Heart right ventricle (tissue), 16 donors: ENCODE measurements around the gene SLC28A3. TPM values are rescaled to one million over a fixed set of nuclear protein-coding genes. Genes with fewer than 3 reads are reported as not detected.

Experiments
- ATAC-seq, 8 donors: fragments of 200-7000 bp; cut with Tn5 transposase; one replicate each; pipeline ENCODE4 v1.9.1; 2020; ENCODE audit warnings: mild to moderate bottlenecking in 8 of 8, moderate library complexity in 8 of 8, moderate number of reproducible peaks in 1 of 8
- DNase-seq, 2 donors: peaks; one replicate each; pipeline ENCODE4 v3.0.0-alpha.2; 2020
- H3K27ac ChIP-seq, 10 donors: fragments of 200-600 bp; sonication (generic) in 2 of 10; one replicate each; pipeline versions ENCODE4 v1.5.0 to v1.8.0; 2020 to 2022; ENCODE audit warnings: mild to moderate bottlenecking in 3 of 10
- H3K27me3 ChIP-seq, 7 donors: fragments of 200-600 bp; one replicate each; pipeline ENCODE4 v1.8.0; 2021 to 2022; ENCODE audit warnings: mild to moderate bottlenecking in 2 of 7
- H3K36me3 ChIP-seq, 9 donors: fragments of 200-600 bp; sonication (generic) in 1 of 9; one replicate each; pipeline versions ENCODE4 v1.5.0 to v1.8.0; 2020 to 2022; ENCODE audit warnings: mild to moderate bottlenecking in 2 of 9
- H3K4me1 ChIP-seq, 9 donors: fragments of 200-600 bp; sonication (generic) in 1 of 9; one replicate each; pipeline versions ENCODE4 v1.5.0 to v1.8.0; 2020 to 2022; ENCODE audit warnings: mild to moderate bottlenecking in 4 of 9
- H3K4me3 ChIP-seq, 10 donors: fragments of 200-600 bp; sonication (generic) in 2 of 10; one replicate each; pipeline versions ENCODE4 v1.5.0 to v1.8.0; 2020 to 2022; ENCODE audit warnings: mild to moderate bottlenecking in 7 of 10, moderate library complexity in 2 of 10
- H3K9me3 ChIP-seq, 11 donors: fragments of 200-600 bp in 10 of 11; sonication (generic) in 2 of 11; one replicate each; pipeline versions ENCODE4 v1.5.0 to v1.8.0; 2013 to 2022; ENCODE audit warnings: mild to moderate bottlenecking in 2 of 11, control low read depth in 1 of 11, moderate library complexity in 1 of 11
- WGBS, 2 donors: extraction: QIAGEN DNeasy Blood & Tissue Kit; methylation state at CpG; one replicate each; pipeline ENCODE4 v1.1.7; 2013; ENCODE audit warnings: inconsistent platforms in 1 of 2; 5-methylcytosine and 5-hydroxymethylcytosine counted together
- intact Hi-C, 10 donors: fragments of 100-400 bp; cut with DNase I; formaldehyde crosslinking; loops; one replicate each; pipeline versions ENCODE4 v1.11.1 to v1.14.2; 2022
- polyA plus RNA-seq, 2 donors: library from polyadenylated mRNA; stranded (reverse); fragments of 200-250 nt; gene quantifications; one replicate each; pipeline ENCODE4 v1.2.3, GENCODE V29; 2013
- total RNA-seq, 10 donors: library from RNA; stranded (reverse); fragmentation: NEBNext Ultra II Directional in 3 of 10; extraction: Animal tissue kit (Norgen Biotek cat#: 25700) in 3 of 10; gene quantifications; one replicate each; pipeline versions ENCODE4 v1.2.1 to v1.2.4, GENCODE V29; 2021 to 2023
- TF ChIP-seq, protein P1 (sequence below), 9 donors: fragments of 200-600 bp; sonication (generic) in 2 of 9; IDR thresholded peaks; one replicate each; pipeline versions ENCODE4 v1.5.0 to v1.8.0; 2021 to 2022; ENCODE audit warnings: antibody characterized with exemption in 9 of 9, mild to moderate bottlenecking in 5 of 9, moderate library complexity in 1 of 9
- donor health status: Arrhythmogenic right ventricular cardiomyopathy.
- donor health status: ischemic (EF 13 %, LVEDD 7.1; RV severe dilation, severe dysfunction).
- donor health status: healthy with polysubstance abuse.
- donor health status: DM: no; HTN: yes; CAD: no.
- donor health status: DM: no; HTN: no; CAD: no.
- donor health status: ischemic (EF 25% LVEDD 6.9; RV normal size, moderate dysfunction).
- donor health status: ischemic (EF 25% LVEDD 5.7; RV mildly dilated, moderate dysfunction).
- donor health status: healthy.
- donor health status: DM: yes; HTN: yes; CAD: no.
- donor health status: Ischemic cardiomyopathy.
- donor health status: ischemic (EF 35%, LVEDD 5.7; RV mildly dilated, moderate dysfunction).
- donor health status: nonischemic (EF 11% LVEDD 7.7; RV severe dilation, severe dysfunction).
- donor health status: DM: yes; HTN: yes; CAD: no.
- donor health status: PGD.
- donor health status: ischemic (EF 29% LVEDD 5.4; RV normal size, mild dysfunction).
- donor health status: nonischemic (EF 23%, LVEDD 6.1; RV moderate dilation, normal function).

Gene SLC28A3
- total and polyA plus RNA-seq, 12 donors, result 0.01 to 0.65 (median 0.18) TPM; not detected in 1

DNA sequence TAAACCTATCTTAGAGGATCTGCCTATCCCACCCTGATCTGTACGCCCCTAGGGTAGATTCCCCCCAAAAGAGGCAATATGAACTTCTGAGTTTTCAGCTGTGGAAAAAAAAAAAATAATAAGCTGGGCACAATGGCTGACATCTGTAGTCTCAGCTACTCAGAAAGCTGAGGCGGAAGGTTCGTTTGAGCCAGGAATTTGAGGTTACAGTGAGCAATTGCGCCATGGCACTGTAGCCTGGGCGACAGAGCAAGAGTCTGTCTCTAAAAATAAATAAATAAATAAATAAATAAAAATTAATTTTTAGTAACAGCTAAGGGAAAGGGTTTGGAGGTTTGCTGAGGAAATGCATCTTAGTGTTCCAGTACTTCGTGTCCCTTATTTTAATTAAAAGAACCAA is 21.1 kb upstream of the SLC28A3 start:
- DNase-seq (no peak), ATAC-seq (peak in 1 of 8 donors; percentile 69)
- no peaks in the 10 kb centered on the region for H3K27me3 ChIP-seq
- H3K4me3 ChIP-seq, result no peak overlapping the region
- TF ChIP-seq, protein P1, sequence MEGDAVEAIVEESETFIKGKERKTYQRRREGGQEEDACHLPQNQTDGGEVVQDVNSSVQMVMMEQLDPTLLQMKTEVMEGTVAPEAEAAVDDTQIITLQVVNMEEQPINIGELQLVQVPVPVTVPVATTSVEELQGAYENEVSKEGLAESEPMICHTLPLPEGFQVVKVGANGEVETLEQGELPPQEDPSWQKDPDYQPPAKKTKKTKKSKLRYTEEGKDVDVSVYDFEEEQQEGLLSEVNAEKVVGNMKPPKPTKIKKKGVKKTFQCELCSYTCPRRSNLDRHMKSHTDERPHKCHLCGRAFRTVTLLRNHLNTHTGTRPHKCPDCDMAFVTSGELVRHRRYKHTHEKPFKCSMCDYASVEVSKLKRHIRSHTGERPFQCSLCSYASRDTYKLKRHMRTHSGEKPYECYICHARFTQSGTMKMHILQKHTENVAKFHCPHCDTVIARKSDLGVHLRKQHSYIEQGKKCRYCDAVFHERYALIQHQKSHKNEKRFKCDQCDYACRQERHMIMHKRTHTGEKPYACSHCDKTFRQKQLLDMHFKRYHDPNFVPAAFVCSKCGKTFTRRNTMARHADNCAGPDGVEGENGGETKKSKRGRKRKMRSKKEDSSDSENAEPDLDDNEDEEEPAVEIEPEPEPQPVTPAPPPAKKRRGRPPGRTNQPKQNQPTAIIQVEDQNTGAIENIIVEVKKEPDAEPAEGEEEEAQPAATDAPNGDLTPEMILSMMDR (IDR thresholded peaks at IDR 0.05), result no peak
- no peak overlapping the region for H3K27ac ChIP-seq
- H3K36me3 ChIP-seq, result no peaks in the 10 kb centered on the region
- peaks cover 0 to 21% (median 0%) of the 10 kb centered on the region in 9 donors for H3K4me1 ChIP-seq
- H3K9me3 ChIP-seq, result peaks cover 0 to 10% (median 0%) of the 10 kb centered on the region in 11 donors
- intact Hi-C loops, result no loop called here
- WGBS, 2 donors, result 68 to 69% methylated on average over 6 of the region's 6 CpGs

DNA sequence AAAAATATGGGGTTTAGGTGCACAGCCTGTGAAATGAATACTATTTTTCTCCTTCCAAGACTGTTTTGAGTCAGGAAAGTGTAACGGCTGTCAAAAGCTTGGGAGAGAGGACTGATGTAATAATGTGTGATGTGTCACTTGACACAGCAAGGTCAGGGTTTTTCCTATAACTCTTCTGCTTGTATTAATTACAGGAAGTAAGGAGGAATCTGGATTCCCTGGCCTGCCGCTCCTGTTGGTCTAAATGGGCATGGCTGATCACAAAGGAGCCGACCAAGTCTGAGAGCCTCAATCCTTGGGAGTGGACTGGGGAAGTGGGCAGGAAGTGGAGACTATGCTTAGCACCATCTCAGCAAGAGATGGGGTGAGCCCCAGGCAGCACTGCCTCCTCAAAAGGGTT is 16.7 kb upstream of the SLC28A3 start:
- Histone ChIP-seq H3K4me3 (no peak overlapping the region), H3K4me1 (peaks cover 0 to 20% (median 0%) of the 10 kb centered on the region in 9 donors), H3K9me3 (no peaks in the 10 kb centered on the region), H3K36me3 (no peaks in the 10 kb centered on the region), H3K27me3 (no peaks in the 10 kb centered on the region), H3K27ac (no peak overlapping the region)
- ATAC-seq (peak in 1 of 8 donors; percentile 36), DNase-seq (no peak)
- intact Hi-C loops, result no loop called here
- 49 to 56% methylated on average over 3 of the region's 3 CpGs for WGBS, 2 donors
- TF ChIP-seq, protein P1 (IDR thresholded peaks at IDR 0.05), result no peak

GRCh38 chr9:84354035-84354434 is 13.5 kb upstream of the SLC28A3 start:
- Histone ChIP-seq H3K4me1 (peaks cover 0 to 13% (median 0%) of the 10 kb centered on the region in 9 donors), H3K4me3 (no peak overlapping the region), H3K27ac (no peak overlapping the region), H3K36me3 (no peaks in the 10 kb centered on the region), H3K27me3 (no peaks in the 10 kb centered on the region), H3K9me3 (peaks cover 0 to 4% (median 0%) of the 10 kb centered on the region in 11 donors)
- intact Hi-C loops, result no loop called here
- WGBS, 2 donors, result 60 to 72% methylated on average over 1 of the region's 1 CpG
- ATAC-seq (peak in 2 of 8 donors; percentile 39 to 61), DNase-seq (no peak)
- TF ChIP-seq, protein P1 (IDR thresholded peaks at IDR 0.05), result no peak

GRCh38 chr9:84349671-84350070 is 9.1 kb upstream of the SLC28A3 start:
- ATAC-seq, result no peak
- Histone ChIP-seq H3K27me3 (no peaks in the 10 kb centered on the region), H3K27ac (no peak overlapping the region), H3K4me1 (peaks cover 0 to 9% (median 0%) of the 10 kb centered on the region in 9 donors), H3K36me3 (no peaks in the 10 kb centered on the region), H3K4me3 (no peak overlapping the region), H3K9me3 (peaks cover 0 to 12% (median 0%) of the 10 kb centered on the region in 11 donors)
- no peak for DNase-seq
- TF ChIP-seq, protein P1 (IDR thresholded peaks at IDR 0.05), result no peak
- intact Hi-C loops, result no loop called here
- WGBS, 2 donors, result 65 to 75% methylated on average over 1 of the region's 1 CpG
